Activated T-cell treated with anti-CD3 and anti-CD28 coated beads, Interleukin-2, amount 50 U/mL, for 48 hours (primary cell): ENCODE measurements around the gene PCDHA10.

Experiments
- DNase-seq, 2 experiments: peaks; one replicate each; pipeline ENCODE4 v3.0.0-alpha.2; 2020

The PCDHA10 gene

GRCh38 chr5:140883927-140884697 lies 28.4 kb downstream of the PCDHA10 start:
- DNase-seq = no peak

- no peak for DNase-seq
Observed at GRCh38 chr5:140916325-140916724, 60.6 kb downstream of the PCDHA10 start.
